GM19099 (cell line): Measurements from ENCODE around the gene SEC16B.

ENCODE experiments used
- POLR2A ChIP-seq: IDR thresholded peaks from 3 replicates; pipeline ENCODE4 v1.6.1; 2011; ENCODE audit warnings: low read depth; ENCODE audit not compliant: insufficient read length; ENCODE audit errors: extremely low read depth

The SEC16B gene

GRCh38 chr1:177959811-177960515, 9.9 kb downstream of the SEC16B start:
- no peak for TF ChIP-seq POLR2A

- TF ChIP-seq POLR2A, result no peak
Observed at GRCh38 chr1:177958092-177958491, 11.8 kb downstream of the SEC16B start.

GRCh38 chr1:177954076-177954475, 15.8 kb downstream of the SEC16B start:
- TF ChIP-seq POLR2A, result no peak

- no peak for TF ChIP-seq POLR2A
Observed at GRCh38 chr1:177953549-177953948, 16.3 kb downstream of the SEC16B start.

DNA sequence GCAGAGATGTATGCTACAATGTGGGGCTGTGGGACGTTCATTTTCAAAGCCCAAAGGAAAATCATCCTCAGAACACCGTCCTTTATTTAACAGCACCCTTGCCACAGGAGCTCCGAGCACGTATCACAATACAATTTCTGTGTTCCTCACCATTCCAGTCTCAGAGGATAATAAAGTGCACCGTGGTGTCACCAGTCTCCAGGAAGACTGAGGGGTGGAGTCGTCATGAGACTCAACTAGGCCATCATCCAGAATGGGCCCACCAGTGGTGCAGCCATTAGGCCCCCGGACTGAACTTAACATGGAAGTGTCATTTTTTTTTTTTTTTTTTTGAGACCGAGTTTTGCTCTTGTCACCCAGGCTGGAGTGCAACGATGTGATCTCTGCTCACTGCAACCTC, 17.2 kb downstream of the SEC16B start:
- no peak for TF ChIP-seq POLR2A

GRCh38 chr1:177952249-177952648, 17.6 kb downstream of the SEC16B start:
- no peak for TF ChIP-seq POLR2A

- no peak for TF ChIP-seq POLR2A
Observed at GRCh38 chr1:177950506-177950905, 19.4 kb downstream of the SEC16B start.

DNA sequence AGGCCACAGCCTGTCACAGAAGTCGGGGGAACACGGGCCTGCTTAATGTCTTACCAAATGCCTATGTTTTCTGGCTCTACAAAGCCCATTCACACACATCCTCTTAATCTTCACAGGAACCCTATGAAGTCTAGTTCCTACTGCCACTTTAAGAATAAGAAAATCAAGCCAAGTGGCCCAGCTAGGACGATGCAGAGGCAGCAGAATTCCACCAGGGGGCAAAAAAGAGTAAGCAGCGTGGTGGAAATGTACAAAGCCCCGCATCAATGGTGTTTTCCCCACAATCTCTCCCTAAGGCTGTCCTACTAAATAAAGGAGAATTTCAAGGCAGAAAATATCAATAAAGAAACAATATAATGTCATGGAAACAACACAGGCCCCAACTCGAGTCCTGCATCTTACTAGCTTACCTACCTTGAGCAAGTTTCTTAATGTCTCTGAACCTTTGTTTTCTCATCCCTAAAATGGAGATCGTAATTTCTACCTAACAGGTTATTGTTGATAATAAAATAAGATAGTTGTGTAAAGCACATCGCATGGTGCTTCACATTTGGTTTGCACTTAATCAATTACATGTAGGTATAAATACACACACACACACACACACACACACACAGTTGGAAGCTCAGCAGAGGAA, 21.4 kb downstream of the SEC16B start:
- no peak for TF ChIP-seq POLR2A

GRCh38 chr1:177947623-177948022, 22.2 kb downstream of the SEC16B start:
- TF ChIP-seq POLR2A, result no peak

DNA sequence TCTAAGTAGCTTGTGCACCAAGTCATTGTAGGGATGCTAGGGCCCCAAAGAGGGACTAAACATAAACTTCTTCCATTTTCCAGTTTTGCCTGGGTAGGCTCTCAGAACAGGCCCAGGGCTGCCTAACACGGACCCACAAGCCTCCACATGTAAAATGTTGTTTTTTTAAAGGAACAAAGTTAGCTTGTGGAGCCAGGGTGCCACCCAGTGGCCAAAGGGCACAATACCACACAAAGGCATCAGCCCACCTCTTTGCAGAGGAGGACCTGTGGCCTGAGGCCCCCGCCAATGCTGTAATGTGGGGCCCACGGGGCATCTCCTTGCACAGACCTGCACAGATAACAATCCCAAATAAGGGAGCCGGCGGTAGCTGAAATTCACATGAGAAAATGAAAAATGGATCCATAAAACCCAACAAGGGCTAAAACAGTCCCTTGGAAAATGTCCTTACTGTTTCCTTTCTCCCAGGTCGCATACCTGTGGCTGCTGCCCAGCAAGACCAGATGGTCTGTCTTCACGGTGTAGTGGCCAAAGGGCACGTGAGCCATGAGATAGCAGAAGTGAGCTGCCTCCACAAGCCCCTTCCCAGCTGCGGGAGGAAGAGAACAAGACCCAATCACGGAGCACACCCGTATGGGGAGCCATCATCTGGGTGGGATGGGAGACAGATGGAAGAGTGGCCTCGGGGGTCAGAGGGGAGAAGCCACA, 23.8 kb downstream of the SEC16B start:
- no peak for TF ChIP-seq POLR2A

GRCh38 chr1:177944016-177944949, 25.6 kb downstream of the SEC16B start:
- TF ChIP-seq POLR2A, result no peak

- no peak for TF ChIP-seq POLR2A
Observed at GRCh38 chr1:177941976-177942375, 27.9 kb downstream of the SEC16B start.

- no peak for TF ChIP-seq POLR2A
Observed at GRCh38 chr1:177940682-177941081, 29.2 kb downstream of the SEC16B start.

GRCh38 chr1:177937931-177938330, 31.9 kb downstream of the SEC16B start:
- TF ChIP-seq POLR2A, result no peak
